Loucy (cell line): ENCODE data around the gene MPDZ.

Source experiments
- H2AFZ ChIP-seq: fragments of 200-600 bp; sonication (generic); 2 replicates; pipeline ENCODE4 v1.6.0; 2016; ENCODE audit warnings: antibody characterized with exemption, mild to moderate bottlenecking, low read length, moderate library complexity
- H3F3A ChIP-seq: fragments of 200-600 bp; 2 replicates; pipeline ENCODE4 v1.6.0; 2016; ENCODE audit warnings: antibody characterized with exemption, low read depth, mild to moderate bottlenecking
- H3K27me3 ChIP-seq: fragments of 200-600 bp; sonication (generic); 2 replicates; pipeline ENCODE4 v1.6.1; 2014; ENCODE audit warnings: low read length, mild to moderate bottlenecking; ENCODE audit not compliant: insufficient read depth, poor library complexity, severe bottlenecking
- H3K36me3 ChIP-seq: fragments of 200-600 bp; sonication (generic); 2 replicates; pipeline ENCODE4 v1.6.1; 2016; ENCODE audit warnings: low read length; ENCODE audit not compliant: insufficient read depth
- H3K4me1 ChIP-seq: fragments of 200-600 bp; sonication (generic); 2 replicates; pipeline ENCODE4 v1.5.1; 2014; ENCODE audit warnings: low read length, mild to moderate bottlenecking; ENCODE audit not compliant: insufficient read depth, poor library complexity, severe bottlenecking
- H3K4me2 ChIP-seq: fragments of 200-600 bp; sonication (generic); 2 replicates; pipeline ENCODE4 v1.6.0; 2014; ENCODE audit warnings: antibody characterized with exemption, low read length, low read depth, mild to moderate bottlenecking; ENCODE audit not compliant: poor library complexity, severe bottlenecking
- H3K4me3 ChIP-seq: fragments of 200-600 bp; sonication (generic); 2 replicates; pipeline ENCODE4 v1.5.1; 2014; ENCODE audit warnings: low read length, mild to moderate bottlenecking, mixed read lengths; ENCODE audit not compliant: poor library complexity, severe bottlenecking
- H3K79me2 ChIP-seq: fragments of 200-600 bp; sonication (generic); 2 replicates; pipeline ENCODE4 v1.6.1; 2014; ENCODE audit warnings: low read length; ENCODE audit not compliant: insufficient read depth
- H3K9ac ChIP-seq: fragments of 200-600 bp; sonication (generic); 2 replicates; pipeline ENCODE4 v1.6.0; 2014; ENCODE audit warnings: mild to moderate bottlenecking, low read depth, low read length, moderate library complexity; ENCODE audit not compliant: poor library complexity, severe bottlenecking
- H3K9me2 ChIP-seq: fragments of 200-600 bp; sonication (generic); replicated peaks from 2 replicates; pipeline ENCODE4 v1.6.1; 2016; ENCODE audit warnings: low read depth, low read length, mixed read lengths
- H3K9me3 ChIP-seq: fragments of 200-600 bp; sonication (generic); 2 replicates; pipeline ENCODE4 v1.6.1; 2014; ENCODE audit warnings: mild to moderate bottlenecking, antibody characterized with exemption, low read length, low read depth; ENCODE audit not compliant: insufficient read depth
- H4K20me1 ChIP-seq: fragments of 200-600 bp; sonication (generic); 2 replicates; pipeline ENCODE4 v1.6.0; 2014; ENCODE audit warnings: antibody characterized with exemption, low read length, mild to moderate bottlenecking; ENCODE audit not compliant: insufficient read depth, poor library complexity, severe bottlenecking
- EZH2phosphoT487 ChIP-seq: fragments of 200-600 bp; IDR thresholded peaks from 2 replicates; pipeline ENCODE4 v1.6.1; 2018; ENCODE audit warnings: antibody characterized with exemption, mild to moderate bottlenecking, moderate library complexity, borderline replicate concordance
- TF ChIP-seq, protein P1 (sequence below): fragments of 200-600 bp; sonication (generic); conservative IDR thresholded peaks from 2 replicates; pipeline ENCODE4 v1.5.1; 2014; ENCODE audit warnings: mild to moderate bottlenecking, antibody characterized with exemption, low read length

MPDZ gene

DNA sequence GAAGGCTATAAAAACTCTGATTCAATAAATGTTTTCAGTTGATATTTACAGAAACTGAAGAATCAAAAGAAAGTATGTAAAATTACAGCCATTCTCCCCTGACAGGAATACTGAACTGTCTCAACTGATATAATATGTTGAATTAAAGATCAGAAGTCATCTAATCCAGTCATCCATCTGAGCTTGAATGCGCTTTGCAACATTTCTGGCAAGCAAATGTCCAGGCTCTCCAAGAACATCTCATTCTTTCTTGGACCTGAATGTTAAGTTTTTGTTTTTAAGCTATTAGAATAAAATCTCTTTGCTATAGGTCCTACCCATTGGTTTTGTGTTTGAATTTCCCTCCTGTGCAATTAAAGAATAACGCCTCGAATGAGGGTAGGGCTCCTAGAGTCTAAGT lies 120.5 kb downstream of the MPDZ start:
- Histone ChIP-seq H3K79me2 (no peaks in the 10 kb centered on the region), H3K36me3 (no peaks in the 10 kb centered on the region), H3K27me3 (no peaks in the 10 kb centered on the region), H3K9me2 (no peaks in the 10 kb centered on the region), H3K4me1 (no peaks in the 10 kb centered on the region), H3K9ac (no peak overlapping the region), H3K9me3 (no peaks in the 10 kb centered on the region), H2AFZ (no peak overlapping the region), H3K4me2 (no peak overlapping the region), H4K20me1 (no peaks in the 10 kb centered on the region), H3F3A (no peaks in the 10 kb centered on the region), H3K4me3 (no peak overlapping the region)
- no peak for TF ChIP-seq EZH2phosphoT487
- TF ChIP-seq, protein P1, sequence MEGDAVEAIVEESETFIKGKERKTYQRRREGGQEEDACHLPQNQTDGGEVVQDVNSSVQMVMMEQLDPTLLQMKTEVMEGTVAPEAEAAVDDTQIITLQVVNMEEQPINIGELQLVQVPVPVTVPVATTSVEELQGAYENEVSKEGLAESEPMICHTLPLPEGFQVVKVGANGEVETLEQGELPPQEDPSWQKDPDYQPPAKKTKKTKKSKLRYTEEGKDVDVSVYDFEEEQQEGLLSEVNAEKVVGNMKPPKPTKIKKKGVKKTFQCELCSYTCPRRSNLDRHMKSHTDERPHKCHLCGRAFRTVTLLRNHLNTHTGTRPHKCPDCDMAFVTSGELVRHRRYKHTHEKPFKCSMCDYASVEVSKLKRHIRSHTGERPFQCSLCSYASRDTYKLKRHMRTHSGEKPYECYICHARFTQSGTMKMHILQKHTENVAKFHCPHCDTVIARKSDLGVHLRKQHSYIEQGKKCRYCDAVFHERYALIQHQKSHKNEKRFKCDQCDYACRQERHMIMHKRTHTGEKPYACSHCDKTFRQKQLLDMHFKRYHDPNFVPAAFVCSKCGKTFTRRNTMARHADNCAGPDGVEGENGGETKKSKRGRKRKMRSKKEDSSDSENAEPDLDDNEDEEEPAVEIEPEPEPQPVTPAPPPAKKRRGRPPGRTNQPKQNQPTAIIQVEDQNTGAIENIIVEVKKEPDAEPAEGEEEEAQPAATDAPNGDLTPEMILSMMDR = no peak

DNA sequence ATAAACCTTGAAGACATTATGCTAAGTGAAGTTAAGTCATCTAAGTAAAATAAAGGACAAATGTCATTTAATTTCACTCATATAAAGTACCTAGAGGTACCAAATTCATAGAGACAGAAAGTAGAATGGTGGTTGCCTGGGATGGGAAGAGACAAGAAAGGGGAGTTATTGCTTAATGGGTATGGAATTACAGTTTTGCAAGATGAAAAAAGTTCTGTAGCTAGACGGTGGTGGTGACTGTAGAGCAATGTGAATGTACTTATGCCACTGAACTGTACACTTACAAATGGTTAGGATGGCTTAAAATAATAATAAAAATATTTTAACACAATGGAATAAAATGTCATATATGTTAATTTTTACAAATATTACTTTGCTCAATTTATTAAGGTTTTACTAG lies 128.0 kb downstream of the MPDZ start:
- Histone ChIP-seq H3F3A (no peaks in the 10 kb centered on the region), H3K79me2 (no peaks in the 10 kb centered on the region), H3K4me3 (no peak overlapping the region), H4K20me1 (no peaks in the 10 kb centered on the region), H2AFZ (no peak overlapping the region), H3K9ac (no peak overlapping the region), H3K9me2 (no peaks in the 10 kb centered on the region), H3K9me3 (no peaks in the 10 kb centered on the region), H3K4me1 (no peaks in the 10 kb centered on the region), H3K27me3 (no peaks in the 10 kb centered on the region), H3K36me3 (no peaks in the 10 kb centered on the region), H3K4me2 (no peak overlapping the region)
- no peak for TF ChIP-seq EZH2phosphoT487
- TF ChIP-seq, protein P1 = no peak

DNA sequence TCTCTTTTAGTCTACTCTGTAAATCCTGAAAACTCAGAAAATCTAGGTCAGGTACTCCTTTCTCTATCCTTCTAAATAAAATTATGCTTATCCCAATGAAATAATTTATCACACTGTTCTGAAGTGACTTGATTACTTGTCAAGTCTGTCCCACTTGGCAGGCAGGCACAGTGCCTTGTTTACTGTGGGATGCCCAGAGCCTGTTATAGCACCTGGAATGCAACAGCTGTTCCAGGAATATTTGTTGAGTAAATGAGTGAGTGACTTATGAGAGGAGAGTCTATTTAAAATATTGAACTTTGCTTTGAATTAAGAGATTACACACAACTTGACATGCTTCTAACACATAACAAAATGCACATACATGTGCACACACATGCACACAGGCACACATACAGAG lies 130.0 kb downstream of the MPDZ start:
- Histone ChIP-seq H3K9ac (no peak overlapping the region), H3F3A (no peaks in the 10 kb centered on the region), H3K36me3 (no peaks in the 10 kb centered on the region), H4K20me1 (no peaks in the 10 kb centered on the region), H3K9me2 (no peaks in the 10 kb centered on the region), H3K79me2 (no peaks in the 10 kb centered on the region), H3K4me2 (no peak overlapping the region), H3K4me3 (no peak overlapping the region), H3K4me1 (no peaks in the 10 kb centered on the region), H3K9me3 (no peaks in the 10 kb centered on the region), H2AFZ (no peak overlapping the region), H3K27me3 (no peaks in the 10 kb centered on the region)
- TF ChIP-seq, protein P1 = no peak
- no peak for TF ChIP-seq EZH2phosphoT487
